ENCODE data around the gene SLC9C1. TPM values are rescaled to one million over a fixed set of nuclear protein-coding genes. Genes with fewer than 3 reads are reported as not detected.

Gene SLC9C1
- polyA plus RNA-seq, 1 donor, result 0.33 TPM

DNA sequence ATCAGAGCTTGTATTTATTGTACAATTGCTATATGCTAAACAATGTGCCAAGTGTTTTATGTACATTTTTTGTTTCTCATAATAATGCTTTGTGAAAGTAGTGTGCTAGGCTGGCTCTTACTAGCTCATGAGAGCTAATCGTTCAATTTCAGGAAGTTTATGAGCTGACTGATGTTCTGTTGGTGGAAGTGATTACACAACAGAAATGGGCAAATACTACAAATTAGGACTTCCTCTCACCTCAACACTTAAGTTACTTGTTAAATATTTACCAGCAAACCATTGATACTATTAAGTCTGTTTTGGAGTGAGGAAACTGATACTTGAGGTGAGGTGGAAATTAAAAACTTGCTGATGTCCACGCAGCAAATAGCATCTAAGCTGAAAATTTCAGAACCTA is 32.3 kb downstream of the SLC9C1 start:
- Histone ChIP-seq H3K9me3 (ENCODE audit: control insufficient read depth, low read depth, low read length) (no peaks in the 10 kb centered on the region), H3K27me3 (ENCODE audit: control insufficient read depth, insufficient read depth, low read length) (no peaks in the 10 kb centered on the region), H3K4me1 (ENCODE audit: control insufficient read depth, insufficient read depth, low read length) (no peaks in the 10 kb centered on the region), H3K4me3 (ENCODE audit: low read length) (no peak overlapping the region), H3K27ac (ENCODE audit: low read length) (no peak overlapping the region), H3K36me3 (ENCODE audit: control insufficient read depth, insufficient read depth, low read length) (no peaks in the 10 kb centered on the region)
- no peak for DNase-seq
- 43% methylated on average over 1 of the region's 2 CpGs for WGBS (ENCODE audit: insufficient coverage, low lambda C conversion rate)

DNA sequence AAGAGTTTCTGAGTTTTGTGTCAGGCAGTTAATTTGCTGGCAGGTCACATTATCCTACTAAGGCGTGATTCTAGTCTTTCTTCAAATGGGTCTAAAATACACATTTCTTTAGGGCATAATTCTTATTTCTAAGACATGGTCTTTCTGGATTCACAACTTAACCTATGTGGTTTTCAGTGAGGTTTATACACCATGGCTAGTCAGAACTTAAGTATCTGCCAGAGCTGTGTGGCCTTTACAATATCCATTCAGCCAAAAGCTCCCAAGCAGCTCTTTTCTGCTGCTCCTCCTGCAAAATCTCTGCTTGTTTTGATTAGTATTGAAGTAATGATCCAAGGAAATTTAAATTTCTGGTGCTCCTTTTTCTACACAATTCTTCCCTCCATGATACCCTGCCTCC is 33.5 kb downstream of the SLC9C1 start:
- Histone ChIP-seq H3K27ac (ENCODE audit: low read length) (no peak overlapping the region), H3K4me3 (ENCODE audit: low read length) (no peak overlapping the region), H3K27me3 (ENCODE audit: control insufficient read depth, insufficient read depth, low read length) (no peaks in the 10 kb centered on the region), H3K36me3 (ENCODE audit: control insufficient read depth, insufficient read depth, low read length) (no peaks in the 10 kb centered on the region), H3K4me1 (ENCODE audit: control insufficient read depth, insufficient read depth, low read length) (no peaks in the 10 kb centered on the region), H3K9me3 (ENCODE audit: control insufficient read depth, low read depth, low read length) (no peaks in the 10 kb centered on the region)
- DNase-seq, result no peak
- no CpG with 5 or more reads among the region's 1 CpG for WGBS (ENCODE audit: insufficient coverage, low lambda C conversion rate)

DNA sequence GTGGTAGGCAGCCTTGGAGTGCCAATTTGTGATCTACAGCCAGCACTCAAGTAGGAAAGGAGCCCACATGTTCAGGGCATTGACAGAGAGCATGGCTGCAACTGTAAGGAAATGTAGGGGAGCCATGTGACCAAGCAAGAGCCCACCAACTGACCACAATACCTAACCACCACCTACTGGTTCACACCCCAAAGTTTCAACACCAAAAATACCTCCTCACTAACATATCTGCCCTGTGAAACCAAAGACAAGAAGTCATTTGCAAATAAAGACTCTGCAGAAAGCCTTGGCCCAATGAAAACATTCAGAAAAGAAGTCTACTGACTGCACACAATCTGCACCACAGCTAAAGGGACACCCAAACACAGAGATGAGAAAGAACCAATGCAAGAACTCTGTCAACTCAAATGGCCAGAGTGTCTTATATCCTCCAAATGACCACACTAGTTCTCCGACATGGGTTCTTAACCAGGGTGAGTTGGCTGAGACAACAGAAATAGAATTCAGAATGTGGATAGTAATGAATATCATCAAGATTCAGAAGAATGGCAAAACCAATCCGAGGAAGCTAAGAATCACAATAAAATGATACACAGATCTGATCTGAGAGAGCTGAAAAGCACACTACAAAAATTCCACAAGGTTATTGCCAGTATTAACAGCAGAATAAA is 40.6 kb downstream of the SLC9C1 start:
- Histone ChIP-seq H3K4me3 (ENCODE audit: low read length) (no peak overlapping the region), H3K36me3 (ENCODE audit: control insufficient read depth, insufficient read depth, low read length) (no peaks in the 10 kb centered on the region), H3K4me1 (ENCODE audit: control insufficient read depth, insufficient read depth, low read length) (no peaks in the 10 kb centered on the region), H3K9me3 (ENCODE audit: control insufficient read depth, low read depth, low read length) (peaks cover 5% of the 10 kb centered on the region), H3K27ac (ENCODE audit: low read length) (no peak overlapping the region), H3K27me3 (ENCODE audit: control insufficient read depth, insufficient read depth, low read length) (no peaks in the 10 kb centered on the region)
- no peak for DNase-seq
- 80% methylated on average over 1 of the region's 2 CpGs for WGBS (ENCODE audit: insufficient coverage, low lambda C conversion rate)

DNA sequence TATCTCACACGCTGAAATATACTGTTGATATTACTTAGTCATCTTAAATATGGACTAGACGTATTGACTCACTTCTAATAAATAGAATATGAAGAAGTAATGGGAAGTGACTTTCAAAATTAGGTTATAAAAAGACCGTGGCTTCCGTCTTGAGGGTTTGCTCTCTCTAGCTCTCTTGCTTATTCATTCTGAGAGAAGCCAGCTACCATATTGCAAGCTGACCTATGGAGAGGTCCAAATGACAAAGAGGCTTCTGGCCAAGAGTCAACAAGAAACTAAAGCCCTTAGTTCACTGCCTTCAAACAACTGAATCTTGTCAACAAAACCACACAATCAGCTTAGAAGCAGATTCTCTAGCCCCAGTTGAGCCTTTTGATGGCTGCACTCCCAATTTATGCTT is 46.1 kb downstream of the SLC9C1 start:
- no peaks in the 10 kb centered on the region for H3K9me3 ChIP-seq (ENCODE audit: control insufficient read depth, low read depth, low read length)
- H3K27me3 ChIP-seq (ENCODE audit: control insufficient read depth, insufficient read depth, low read length), result no peaks in the 10 kb centered on the region
- H3K27ac ChIP-seq (ENCODE audit: low read length), result no peak overlapping the region
- no peaks in the 10 kb centered on the region for H3K36me3 ChIP-seq (ENCODE audit: control insufficient read depth, insufficient read depth, low read length)
- 100% methylated on average over 1 of the region's 4 CpGs for WGBS (ENCODE audit: insufficient coverage, low lambda C conversion rate)
- no peaks in the 10 kb centered on the region for H3K4me1 ChIP-seq (ENCODE audit: control insufficient read depth, insufficient read depth, low read length)
- no peak overlapping the region for H3K4me3 ChIP-seq (ENCODE audit: low read length)
- DNase-seq, result no peak

DNA sequence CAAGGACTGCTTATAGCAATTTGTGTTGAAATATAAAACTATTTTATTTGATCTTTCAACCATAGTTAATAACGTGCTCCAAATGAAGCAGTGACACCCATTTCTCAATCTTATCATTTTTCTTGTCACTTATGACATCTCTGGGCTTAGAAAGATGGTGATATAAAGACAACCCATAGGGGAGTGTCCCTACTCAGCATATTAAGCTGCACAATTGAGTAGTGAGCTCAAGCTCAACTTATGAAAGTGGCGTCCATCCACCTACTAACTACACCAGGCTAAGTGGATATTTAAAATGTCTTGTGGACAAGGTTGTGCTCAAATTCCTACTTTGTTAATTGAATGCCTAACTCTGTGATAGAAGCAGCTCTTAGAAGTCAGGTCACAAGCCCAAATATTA is 46.7 kb downstream of the SLC9C1 start:
- Histone ChIP-seq H3K36me3 (ENCODE audit: control insufficient read depth, insufficient read depth, low read length) (no peaks in the 10 kb centered on the region), H3K4me3 (ENCODE audit: low read length) (no peak overlapping the region), H3K9me3 (ENCODE audit: control insufficient read depth, low read depth, low read length) (no peaks in the 10 kb centered on the region), H3K27ac (ENCODE audit: low read length) (no peak overlapping the region), H3K27me3 (ENCODE audit: control insufficient read depth, insufficient read depth, low read length) (no peaks in the 10 kb centered on the region), H3K4me1 (ENCODE audit: control insufficient read depth, insufficient read depth, low read length) (no peaks in the 10 kb centered on the region)
- no peak for DNase-seq
- no CpG with 5 or more reads among the region's 2 CpGs for WGBS (ENCODE audit: insufficient coverage, low lambda C conversion rate)

DNA sequence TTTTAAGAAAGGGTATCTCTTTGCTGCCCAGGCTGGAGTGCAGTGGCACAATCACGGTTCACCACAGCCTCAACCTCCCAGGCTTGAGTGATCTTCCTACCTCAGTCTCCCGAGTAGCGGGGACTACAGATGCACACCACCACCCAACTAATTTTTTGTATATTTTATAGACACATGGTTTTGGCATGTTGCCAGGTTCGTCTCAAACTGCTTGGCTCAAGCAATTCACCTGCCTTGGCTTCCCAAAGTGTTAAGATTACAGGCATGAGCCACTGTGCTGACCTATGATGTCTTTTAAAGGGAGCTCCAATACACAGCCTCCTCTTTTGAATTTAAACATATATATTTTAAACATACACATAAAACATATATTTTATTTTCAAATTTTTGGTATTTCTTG is 60.9 kb downstream of the SLC9C1 start:
- Histone ChIP-seq H3K9me3 (ENCODE audit: control insufficient read depth, low read depth, low read length) (no peaks in the 10 kb centered on the region), H3K4me1 (ENCODE audit: control insufficient read depth, insufficient read depth, low read length) (no peaks in the 10 kb centered on the region), H3K27ac (ENCODE audit: low read length) (no peak overlapping the region), H3K36me3 (ENCODE audit: control insufficient read depth, insufficient read depth, low read length) (no peaks in the 10 kb centered on the region), H3K4me3 (ENCODE audit: low read length) (no peak overlapping the region), H3K27me3 (ENCODE audit: control insufficient read depth, insufficient read depth, low read length) (no peaks in the 10 kb centered on the region)
- DNase-seq, result no peak
- WGBS (ENCODE audit: insufficient coverage, low lambda C conversion rate), result no CpG with 5 or more reads among the region's 4 CpGs

DNA sequence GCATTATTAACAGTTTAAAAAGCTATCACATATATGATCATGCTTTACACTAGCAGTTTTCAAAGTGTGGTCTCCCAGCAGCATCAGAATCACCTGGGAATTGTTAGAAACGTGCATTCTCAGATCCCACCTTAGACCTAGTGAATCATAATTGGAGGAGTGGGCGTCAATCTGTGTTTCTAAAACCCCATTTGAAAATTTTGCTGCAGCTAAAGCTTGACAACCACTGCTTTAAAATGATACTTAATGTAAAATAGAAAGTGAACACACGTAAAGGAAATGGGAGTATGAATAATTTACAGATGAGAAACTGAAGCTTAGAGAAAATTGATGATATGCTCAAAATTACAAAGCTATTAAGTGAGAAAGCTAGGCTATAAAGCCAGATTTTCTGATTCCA is 62.3 kb downstream of the SLC9C1 start:
- 100% methylated on average over 1 of the region's 3 CpGs for WGBS (ENCODE audit: insufficient coverage, low lambda C conversion rate)
- Histone ChIP-seq H3K27me3 (ENCODE audit: control insufficient read depth, insufficient read depth, low read length) (no peaks in the 10 kb centered on the region), H3K4me1 (ENCODE audit: control insufficient read depth, insufficient read depth, low read length) (no peaks in the 10 kb centered on the region), H3K4me3 (ENCODE audit: low read length) (no peak overlapping the region), H3K36me3 (ENCODE audit: control insufficient read depth, insufficient read depth, low read length) (no peaks in the 10 kb centered on the region), H3K27ac (ENCODE audit: low read length) (no peak overlapping the region), H3K9me3 (ENCODE audit: control insufficient read depth, low read depth, low read length) (no peaks in the 10 kb centered on the region)
- DNase-seq, result no peak

DNA sequence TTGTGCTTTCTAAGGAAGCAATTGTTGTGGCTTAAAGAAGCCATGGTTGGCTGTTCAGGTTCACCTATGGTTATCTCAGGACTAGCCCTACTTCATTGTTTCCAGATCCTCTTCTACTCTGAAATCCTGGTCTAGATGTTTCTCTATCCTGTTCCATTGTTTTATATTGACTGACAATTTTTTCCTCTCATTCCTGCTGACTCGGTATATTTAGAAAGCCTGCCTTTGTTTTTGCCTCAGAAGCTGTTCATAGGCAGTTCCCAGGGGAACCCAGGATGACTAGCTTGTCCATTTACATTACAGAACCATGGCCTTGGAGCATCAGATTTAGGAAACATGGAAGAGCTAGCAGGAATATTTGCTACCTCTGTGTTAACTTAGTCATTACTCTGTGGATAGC is 64.0 kb downstream of the SLC9C1 start:
- Histone ChIP-seq H3K36me3 (ENCODE audit: control insufficient read depth, insufficient read depth, low read length) (no peaks in the 10 kb centered on the region), H3K27ac (ENCODE audit: low read length) (no peak overlapping the region), H3K27me3 (ENCODE audit: control insufficient read depth, insufficient read depth, low read length) (no peaks in the 10 kb centered on the region), H3K9me3 (ENCODE audit: control insufficient read depth, low read depth, low read length) (peaks cover 4% of the 10 kb centered on the region), H3K4me1 (ENCODE audit: control insufficient read depth, insufficient read depth, low read length) (no peaks in the 10 kb centered on the region), H3K4me3 (ENCODE audit: low read length) (no peak overlapping the region)
- WGBS (ENCODE audit: insufficient coverage, low lambda C conversion rate), result 100% methylated on average over 1 of the region's 1 CpG
- DNase-seq, result no peak

DNA sequence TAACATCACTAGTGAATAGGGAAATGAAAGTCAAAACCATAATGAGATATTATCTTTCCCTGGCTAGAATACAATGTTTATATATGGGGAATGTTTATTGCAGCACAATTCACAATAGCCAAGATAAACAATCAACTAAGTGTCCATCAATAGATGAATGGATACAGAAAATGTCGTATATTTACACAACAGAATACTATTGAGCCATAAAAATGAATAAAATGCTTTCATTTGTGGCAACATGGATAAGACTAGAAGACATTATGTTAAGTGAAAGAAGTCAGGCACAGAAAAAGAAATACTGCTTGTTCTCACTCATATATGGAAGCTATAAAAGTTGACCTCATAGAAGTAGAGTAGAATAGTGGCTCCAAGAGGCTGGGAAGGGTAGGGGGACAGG is 65.2 kb downstream of the SLC9C1 start:
- H3K4me3 ChIP-seq (ENCODE audit: low read length), result no peak overlapping the region
- no peak overlapping the region for H3K27ac ChIP-seq (ENCODE audit: low read length)
- peaks cover 6% of the 10 kb centered on the region for H3K9me3 ChIP-seq (ENCODE audit: control insufficient read depth, low read depth, low read length)
- H3K4me1 ChIP-seq (ENCODE audit: control insufficient read depth, insufficient read depth, low read length), result no peaks in the 10 kb centered on the region
- DNase-seq, result no peak
- no peaks in the 10 kb centered on the region for H3K27me3 ChIP-seq (ENCODE audit: control insufficient read depth, insufficient read depth, low read length)
- WGBS (ENCODE audit: insufficient coverage, low lambda C conversion rate), result 100% methylated on average over 1 of the region's 1 CpG
- H3K36me3 ChIP-seq (ENCODE audit: control insufficient read depth, insufficient read depth, low read length), result no peaks in the 10 kb centered on the region

DNA sequence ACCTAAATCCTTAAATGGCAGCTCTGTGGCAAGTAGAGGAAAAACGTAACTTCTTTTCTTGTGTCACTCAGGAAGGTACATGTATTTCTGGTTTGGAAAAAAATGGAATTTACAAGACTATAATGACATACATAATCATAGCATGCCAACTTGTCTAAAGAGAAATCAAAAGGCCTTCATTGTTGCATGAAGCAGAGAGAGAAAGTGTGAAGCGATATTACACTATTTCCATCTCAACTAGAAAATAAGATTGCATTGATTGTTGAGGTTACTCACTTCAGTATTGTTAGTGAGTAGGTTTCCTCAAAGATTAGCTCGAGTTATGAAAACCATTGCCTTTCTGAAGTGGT is 93.7 kb downstream of the SLC9C1 start:
- no peak for DNase-seq
- no peaks in the 10 kb centered on the region for H3K4me1 ChIP-seq (ENCODE audit: control insufficient read depth, insufficient read depth, low read length)
- H3K36me3 ChIP-seq (ENCODE audit: control insufficient read depth, insufficient read depth, low read length), result no peaks in the 10 kb centered on the region
- H3K9me3 ChIP-seq (ENCODE audit: control insufficient read depth, low read depth, low read length), result no peaks in the 10 kb centered on the region
- H3K27ac ChIP-seq (ENCODE audit: low read length), result no peak overlapping the region
- H3K4me3 ChIP-seq (ENCODE audit: low read length), result no peak overlapping the region
- 80% methylated on average over 1 of the region's 3 CpGs for WGBS (ENCODE audit: insufficient coverage, low lambda C conversion rate)
- H3K27me3 ChIP-seq (ENCODE audit: control insufficient read depth, insufficient read depth, low read length), result no peaks in the 10 kb centered on the region

DNA sequence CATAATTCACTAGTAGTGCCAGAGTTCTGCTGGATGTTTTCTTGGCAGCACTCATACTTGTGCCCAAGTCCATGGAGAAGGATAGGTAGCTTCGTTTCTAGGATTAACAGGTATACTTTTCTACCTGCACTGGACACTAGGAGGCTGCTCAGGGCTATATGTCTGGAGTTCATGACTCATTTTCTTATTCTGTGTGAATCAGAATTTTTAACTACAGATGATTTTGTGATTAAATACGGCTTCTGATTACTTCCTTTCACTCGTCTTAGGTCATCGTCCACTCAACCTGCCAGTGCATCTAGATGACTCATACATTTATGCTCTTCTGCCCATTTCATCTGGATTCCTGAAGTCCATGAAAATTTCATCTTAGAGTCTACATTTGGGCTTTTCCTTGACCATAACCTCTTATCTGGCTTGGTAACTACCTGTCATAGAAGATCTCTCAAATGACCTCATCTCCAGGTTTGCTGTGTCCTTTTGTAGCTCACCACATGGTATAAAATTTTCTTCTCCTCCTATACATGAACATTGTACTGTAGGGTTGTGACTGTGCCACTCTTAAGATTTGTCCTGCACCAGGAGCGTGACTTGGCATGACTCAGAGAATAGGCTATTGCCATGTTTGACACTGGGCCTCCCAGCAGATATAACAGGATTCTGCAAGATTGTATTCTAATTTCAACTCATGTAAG is 94.2 kb downstream of the SLC9C1 start:
- no CpG with 5 or more reads among the region's 5 CpGs for WGBS (ENCODE audit: insufficient coverage, low lambda C conversion rate)
- DNase-seq, result no peak
- H3K36me3 ChIP-seq (ENCODE audit: control insufficient read depth, insufficient read depth, low read length), result no peaks in the 10 kb centered on the region
- no peaks in the 10 kb centered on the region for H3K27me3 ChIP-seq (ENCODE audit: control insufficient read depth, insufficient read depth, low read length)
- no peak overlapping the region for H3K4me3 ChIP-seq (ENCODE audit: low read length)
- no peak overlapping the region for H3K27ac ChIP-seq (ENCODE audit: low read length)
- H3K4me1 ChIP-seq (ENCODE audit: control insufficient read depth, insufficient read depth, low read length), result no peaks in the 10 kb centered on the region
- H3K9me3 ChIP-seq (ENCODE audit: control insufficient read depth, low read depth, low read length), result no peaks in the 10 kb centered on the region

All from large intestine (tissue), 3 donors.